Neural cell (in vitro differentiated cells): ENCODE measurements around the gene PAX1. TPM values are rescaled to one million over a fixed set of nuclear protein-coding genes. Genes with fewer than 3 reads are reported as not detected.

Experiments
- H2AFZ ChIP-seq: fragments of 200-600, 300-800 bp; sonication (generic), shearing (Covaris generic); 2 replicates; pipeline ENCODE4 v1.6.0; 2014; ENCODE audit warnings: low read depth, mild to moderate bottlenecking, antibody characterized with exemption, low read length, moderate library complexity
- H3F3A ChIP-seq: fragments of 200-600 bp; shearing (Covaris generic); 2 replicates; pipeline ENCODE4 v1.6.1; 2016; ENCODE audit warnings: mild to moderate bottlenecking, moderate library complexity, mixed read lengths, antibody characterized with exemption, low read length; ENCODE audit not compliant: insufficient read depth, poor library complexity, severe bottlenecking
- H3K27ac ChIP-seq: fragments of 200-600, 300-800 bp; sonication (generic), shearing (Covaris generic); 2 replicates; pipeline ENCODE4 v1.5.1; 2014; ENCODE audit warnings: mild to moderate bottlenecking, low read length, moderate library complexity
- H3K27me3 ChIP-seq: fragments of 300-800, 200-600 bp; sonication (generic), shearing (Covaris generic); 2 replicates; pipeline ENCODE4 v1.6.0; 2014; ENCODE audit warnings: mild to moderate bottlenecking, low read depth, low read length, moderate library complexity; ENCODE audit not compliant: insufficient read depth
- H3K36me3 ChIP-seq: fragments of 300-800, 200-600 bp; sonication (generic), shearing (Covaris generic); 2 replicates; pipeline ENCODE4 v1.5.1; 2014; ENCODE audit warnings: mild to moderate bottlenecking, antibody characterized with exemption, low read length, moderate library complexity; ENCODE audit not compliant: insufficient read depth
- H3K4me2 ChIP-seq: fragments of 300-800, 200-600 bp; sonication (generic), shearing (Covaris generic); 2 replicates; pipeline ENCODE4 v1.6.0; 2014; ENCODE audit warnings: mild to moderate bottlenecking, low read length
- H3K4me3 ChIP-seq: fragments of 300-800, 200-600 bp; sonication (generic), shearing (Covaris generic); 2 replicates; pipeline ENCODE4 v1.5.1; 2014; ENCODE audit warnings: mild to moderate bottlenecking, low read length, moderate library complexity
- H3K79me2 ChIP-seq: fragments of 200-600 bp; shearing (Covaris generic); replicated peaks from 2 replicates; pipeline ENCODE4 v1.6.0; 2014; ENCODE audit warnings: mild to moderate bottlenecking, low read length, moderate library complexity; ENCODE audit not compliant: insufficient read depth
- H3K9ac ChIP-seq: fragments of 300-800, 200-600 bp; sonication (generic), shearing (Covaris generic); 2 replicates; pipeline ENCODE4 v1.6.1; 2016; ENCODE audit warnings: mild to moderate bottlenecking, low read length, mixed read lengths
- H3K9me2 ChIP-seq: fragments of 200-600 bp; shearing (Covaris generic); 2 replicates; pipeline ENCODE4 v1.6.1; 2016; ENCODE audit warnings: mild to moderate bottlenecking, low read length, mixed read lengths; ENCODE audit not compliant: insufficient read depth
- H3K9me3 ChIP-seq: fragments of 200-600, 300-800 bp; sonication (generic), shearing (Covaris generic); 2 replicates; pipeline ENCODE4 v1.6.1; 2016; ENCODE audit warnings: mild to moderate bottlenecking, mixed run types, low read length, moderate library complexity, mixed read lengths
- H4K20me1 ChIP-seq: fragments of 200-600 bp; shearing (Covaris generic); 2 replicates; pipeline ENCODE4 v1.6.1; 2016; ENCODE audit warnings: mild to moderate bottlenecking, mixed run types; ENCODE audit not compliant: insufficient read depth
- EP300 ChIP-seq: fragments of 450-650 bp; conservative IDR thresholded peaks from 2 replicates; pipeline ENCODE4 v1.6.1; 2014; ENCODE audit warnings: antibody characterized with exemption, mild to moderate bottlenecking, moderate library complexity; ENCODE audit not compliant: poor library complexity, severe bottlenecking
- EZH2 ChIP-seq: fragments of 200-600, 300-800 bp; shearing (Covaris generic), sonication (generic); IDR thresholded peaks from 2 replicates; pipeline ENCODE4 v1.6.1; 2014; ENCODE audit warnings: antibody characterized with exemption, low read length, borderline replicate concordance, mild to moderate bottlenecking; ENCODE audit not compliant: insufficient read depth, poor library complexity, severe bottlenecking
- MXI1 ChIP-seq: fragments of 450-650 bp; conservative IDR thresholded peaks from 2 replicates; pipeline ENCODE4 v1.6.1; 2014; ENCODE audit warnings: antibody characterized with exemption, mild to moderate bottlenecking; ENCODE audit not compliant: poor library complexity, severe bottlenecking
- POLR2AphosphoS5 ChIP-seq: IDR thresholded peaks from 2 replicates; pipeline ENCODE4 v1.6.1; 2012
- RAD21 ChIP-seq: fragments of 450-650 bp; conservative IDR thresholded peaks from 2 replicates; pipeline ENCODE4 v1.6.1; 2014; ENCODE audit warnings: antibody characterized with exemption, mild to moderate bottlenecking, moderate library complexity
- SMC3 ChIP-seq: fragments of 450-650 bp; conservative IDR thresholded peaks from 2 replicates; pipeline ENCODE4 v1.6.1; 2014; ENCODE audit warnings: antibody characterized with exemption, mild to moderate bottlenecking, moderate library complexity; ENCODE audit not compliant: poor library complexity
- TAF1 ChIP-seq: IDR thresholded peaks from 2 replicates; pipeline ENCODE4 v1.6.1; 2012; ENCODE audit warnings: low read depth
- polyA plus RNA-seq: library from polyadenylated mRNA; depleted of rRNA; stranded (reverse); fragments of >200 nt; gene quantifications from 2 replicates; pipeline ENCODE4 v1.2.3, GENCODE V29; 2014
- TF ChIP-seq, protein P1 (sequence below): IDR thresholded peaks from 2 replicates; pipeline ENCODE4 v1.6.1; 2012; ENCODE audit warnings: borderline replicate concordance
- TF ChIP-seq, protein P2 (sequence below): fragments of 450-650 bp; IDR thresholded peaks from 2 replicates; pipeline ENCODE4 v1.5.1; 2014; ENCODE audit warnings: antibody characterized with exemption, mild to moderate bottlenecking, moderate library complexity; ENCODE audit not compliant: poor library complexity, severe bottlenecking

The PAX1 gene
- polyA plus RNA-seq, 1 donor from 2014 or later, result not detected

DNA sequence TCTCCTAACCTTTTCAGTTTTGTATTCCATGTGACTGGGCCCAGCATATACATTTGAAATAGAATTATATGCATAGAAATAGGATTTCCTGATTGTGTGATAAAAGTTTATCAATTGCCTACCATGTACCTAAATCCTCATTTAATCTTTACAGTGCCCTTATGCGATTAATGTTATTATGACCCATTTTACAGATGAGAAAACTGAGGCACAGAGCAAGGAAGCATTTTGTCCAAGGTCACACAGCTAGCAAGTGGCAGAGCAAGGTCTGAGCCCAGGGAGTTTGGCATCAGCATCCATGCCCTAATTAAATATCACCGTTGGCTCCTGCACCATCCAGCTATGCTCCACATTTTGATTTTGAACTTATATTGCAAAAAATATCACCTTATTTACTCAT, 28.2 kb upstream of the PAX1 start:
- H3K79me2 ChIP-seq, result no peaks in the 10 kb centered on the region
- no peaks in the 10 kb centered on the region for H4K20me1 ChIP-seq
- H3K4me3 ChIP-seq, result no peak overlapping the region
- H3K9ac ChIP-seq, result no peak overlapping the region
- H3K9me2 ChIP-seq, result no peaks in the 10 kb centered on the region
- no peak overlapping the region for H3K4me2 ChIP-seq
- no peak overlapping the region for H2AFZ ChIP-seq
- no peaks in the 10 kb centered on the region for H3K36me3 ChIP-seq
- TF ChIP-seq POLR2AphosphoS5 (no peak), TAF1 (no peak), EP300 (no peak), MXI1 (no peak), RAD21 (no peak), SMC3 (no peak), EZH2 (no peak)
- TF ChIP-seq, protein P1, sequence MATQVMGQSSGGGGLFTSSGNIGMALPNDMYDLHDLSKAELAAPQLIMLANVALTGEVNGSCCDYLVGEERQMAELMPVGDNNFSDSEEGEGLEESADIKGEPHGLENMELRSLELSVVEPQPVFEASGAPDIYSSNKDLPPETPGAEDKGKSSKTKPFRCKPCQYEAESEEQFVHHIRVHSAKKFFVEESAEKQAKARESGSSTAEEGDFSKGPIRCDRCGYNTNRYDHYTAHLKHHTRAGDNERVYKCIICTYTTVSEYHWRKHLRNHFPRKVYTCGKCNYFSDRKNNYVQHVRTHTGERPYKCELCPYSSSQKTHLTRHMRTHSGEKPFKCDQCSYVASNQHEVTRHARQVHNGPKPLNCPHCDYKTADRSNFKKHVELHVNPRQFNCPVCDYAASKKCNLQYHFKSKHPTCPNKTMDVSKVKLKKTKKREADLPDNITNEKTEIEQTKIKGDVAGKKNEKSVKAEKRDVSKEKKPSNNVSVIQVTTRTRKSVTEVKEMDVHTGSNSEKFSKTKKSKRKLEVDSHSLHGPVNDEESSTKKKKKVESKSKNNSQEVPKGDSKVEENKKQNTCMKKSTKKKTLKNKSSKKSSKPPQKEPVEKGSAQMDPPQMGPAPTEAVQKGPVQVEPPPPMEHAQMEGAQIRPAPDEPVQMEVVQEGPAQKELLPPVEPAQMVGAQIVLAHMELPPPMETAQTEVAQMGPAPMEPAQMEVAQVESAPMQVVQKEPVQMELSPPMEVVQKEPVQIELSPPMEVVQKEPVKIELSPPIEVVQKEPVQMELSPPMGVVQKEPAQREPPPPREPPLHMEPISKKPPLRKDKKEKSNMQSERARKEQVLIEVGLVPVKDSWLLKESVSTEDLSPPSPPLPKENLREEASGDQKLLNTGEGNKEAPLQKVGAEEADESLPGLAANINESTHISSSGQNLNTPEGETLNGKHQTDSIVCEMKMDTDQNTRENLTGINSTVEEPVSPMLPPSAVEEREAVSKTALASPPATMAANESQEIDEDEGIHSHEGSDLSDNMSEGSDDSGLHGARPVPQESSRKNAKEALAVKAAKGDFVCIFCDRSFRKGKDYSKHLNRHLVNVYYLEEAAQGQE, result no peak
- TF ChIP-seq, protein P2, sequence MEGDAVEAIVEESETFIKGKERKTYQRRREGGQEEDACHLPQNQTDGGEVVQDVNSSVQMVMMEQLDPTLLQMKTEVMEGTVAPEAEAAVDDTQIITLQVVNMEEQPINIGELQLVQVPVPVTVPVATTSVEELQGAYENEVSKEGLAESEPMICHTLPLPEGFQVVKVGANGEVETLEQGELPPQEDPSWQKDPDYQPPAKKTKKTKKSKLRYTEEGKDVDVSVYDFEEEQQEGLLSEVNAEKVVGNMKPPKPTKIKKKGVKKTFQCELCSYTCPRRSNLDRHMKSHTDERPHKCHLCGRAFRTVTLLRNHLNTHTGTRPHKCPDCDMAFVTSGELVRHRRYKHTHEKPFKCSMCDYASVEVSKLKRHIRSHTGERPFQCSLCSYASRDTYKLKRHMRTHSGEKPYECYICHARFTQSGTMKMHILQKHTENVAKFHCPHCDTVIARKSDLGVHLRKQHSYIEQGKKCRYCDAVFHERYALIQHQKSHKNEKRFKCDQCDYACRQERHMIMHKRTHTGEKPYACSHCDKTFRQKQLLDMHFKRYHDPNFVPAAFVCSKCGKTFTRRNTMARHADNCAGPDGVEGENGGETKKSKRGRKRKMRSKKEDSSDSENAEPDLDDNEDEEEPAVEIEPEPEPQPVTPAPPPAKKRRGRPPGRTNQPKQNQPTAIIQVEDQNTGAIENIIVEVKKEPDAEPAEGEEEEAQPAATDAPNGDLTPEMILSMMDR, result no peak
- no peak overlapping the region for H3K27ac ChIP-seq
- no peaks in the 10 kb centered on the region for H3F3A ChIP-seq
- no peaks in the 10 kb centered on the region for H3K27me3 ChIP-seq
- H3K9me3 ChIP-seq, result no peaks in the 10 kb centered on the region

DNA sequence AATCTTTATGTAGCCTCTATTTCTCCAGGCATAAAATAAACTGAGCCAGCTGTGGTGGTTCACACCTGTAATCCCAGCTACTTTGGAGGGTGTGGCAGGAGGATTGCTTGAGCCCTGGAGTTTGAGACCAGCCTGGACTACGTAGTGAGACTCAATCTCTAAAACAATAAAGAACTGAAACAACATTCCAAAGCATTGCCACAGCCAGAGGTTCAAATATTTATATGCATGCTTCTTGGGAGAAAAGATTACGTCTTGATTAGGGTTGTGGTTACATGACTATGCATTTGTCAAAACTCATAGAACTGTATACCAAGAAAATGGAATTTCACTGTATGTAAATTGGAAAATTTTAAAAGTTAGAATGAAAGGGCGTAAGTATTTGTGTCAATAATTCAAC, 27.7 kb upstream of the PAX1 start:
- TF ChIP-seq EZH2 (no peak), SMC3 (no peak), EP300 (no peak), TAF1 (no peak), RAD21 (no peak), POLR2AphosphoS5 (no peak), MXI1 (no peak)
- TF ChIP-seq, protein P2, result no peak
- TF ChIP-seq, protein P1, result no peak
- no peaks in the 10 kb centered on the region for H3K9me3 ChIP-seq
- H3K4me2 ChIP-seq, result no peak overlapping the region
- H4K20me1 ChIP-seq, result no peaks in the 10 kb centered on the region
- no peak overlapping the region for H3K4me3 ChIP-seq
- H3K79me2 ChIP-seq, result no peaks in the 10 kb centered on the region
- no peak overlapping the region for H3K27ac ChIP-seq
- H3K9ac ChIP-seq, result no peak overlapping the region
- H3F3A ChIP-seq, result no peaks in the 10 kb centered on the region
- H3K27me3 ChIP-seq, result no peaks in the 10 kb centered on the region
- H2AFZ ChIP-seq, result no peak overlapping the region
- no peaks in the 10 kb centered on the region for H3K36me3 ChIP-seq
- H3K9me2 ChIP-seq, result no peaks in the 10 kb centered on the region
